HG03442 (cell line): ENCODE data around the gene ZIM2.

Experiments
- ATAC-seq: cut with Tn5 transposase; IDR thresholded peaks from one replicate; pipeline ENCODE4 v1.9.1; 2021; ENCODE audit warnings: mild to moderate bottlenecking, moderate library complexity; ENCODE audit not compliant: unreplicated experiment

The ZIM2 gene

DNA sequence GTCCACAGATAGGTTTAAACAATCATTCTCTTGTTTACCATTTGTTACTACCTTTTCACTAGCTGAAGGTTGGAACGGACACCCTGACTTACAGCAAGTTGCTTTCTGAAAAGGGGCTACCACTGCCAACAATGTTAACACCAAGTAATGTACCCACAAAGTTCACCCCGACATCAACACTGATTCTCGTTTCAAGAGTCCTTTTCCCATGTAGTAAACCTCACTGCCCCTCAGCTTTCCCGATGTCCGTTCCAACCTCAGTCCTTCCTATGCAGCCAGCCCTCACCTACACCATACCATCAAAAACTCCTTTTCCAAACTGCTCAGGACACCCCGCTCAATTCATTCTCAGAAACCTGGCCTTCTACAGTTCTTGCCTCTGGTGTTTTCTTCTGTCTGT, 29.0 kb downstream of the ZIM2 start:
- ATAC-seq = no peak

DNA sequence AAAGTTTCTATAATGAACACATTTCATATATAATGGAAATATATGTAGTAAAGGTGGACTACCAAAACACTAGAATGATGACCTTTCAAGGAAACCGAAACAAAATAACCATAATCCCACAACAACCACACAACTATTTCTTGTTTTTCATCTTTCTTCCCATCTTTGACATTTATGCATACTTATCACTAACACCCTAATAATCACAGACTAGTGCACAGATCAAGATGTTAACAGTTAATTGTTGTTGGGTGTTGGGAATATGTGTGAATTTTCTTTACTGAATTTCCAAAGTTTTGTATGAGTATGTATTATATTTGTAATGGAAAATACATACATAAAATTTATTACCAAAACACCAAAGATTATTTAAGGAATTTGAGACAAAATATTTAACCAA, 30.3 kb downstream of the ZIM2 start:
- ATAC-seq = no peak

DNA sequence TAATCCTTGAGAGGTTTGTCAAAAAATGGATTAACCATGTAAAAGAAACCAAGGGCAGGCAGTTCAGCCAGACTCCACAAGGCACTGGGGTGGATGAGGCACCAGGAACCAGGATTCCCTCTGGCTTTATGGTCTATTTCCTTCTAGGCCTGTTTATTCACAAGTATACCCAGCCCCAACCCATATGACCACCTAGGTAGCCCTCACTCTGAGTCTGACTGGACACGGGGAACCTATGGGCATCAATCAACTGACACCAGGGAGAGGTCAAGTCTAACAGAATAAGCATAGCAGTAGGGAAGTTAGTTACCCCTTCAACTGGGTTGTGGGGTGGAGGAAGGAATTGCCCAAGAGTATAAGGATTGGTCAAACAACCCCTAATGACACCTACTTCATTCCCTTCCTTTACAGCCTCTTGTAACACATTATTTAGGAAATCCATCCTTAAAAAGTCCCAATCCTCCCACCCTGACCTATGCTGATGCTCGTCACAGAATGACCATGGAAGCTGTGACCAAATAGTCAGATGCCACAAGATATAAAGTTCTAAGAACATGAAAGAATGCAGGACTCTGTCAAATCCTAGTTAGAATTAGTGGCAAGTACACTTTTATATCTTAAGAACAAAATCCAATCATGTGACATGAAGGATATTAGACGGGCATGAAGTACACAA, 31.7 kb downstream of the ZIM2 start:
- no peak for ATAC-seq

DNA sequence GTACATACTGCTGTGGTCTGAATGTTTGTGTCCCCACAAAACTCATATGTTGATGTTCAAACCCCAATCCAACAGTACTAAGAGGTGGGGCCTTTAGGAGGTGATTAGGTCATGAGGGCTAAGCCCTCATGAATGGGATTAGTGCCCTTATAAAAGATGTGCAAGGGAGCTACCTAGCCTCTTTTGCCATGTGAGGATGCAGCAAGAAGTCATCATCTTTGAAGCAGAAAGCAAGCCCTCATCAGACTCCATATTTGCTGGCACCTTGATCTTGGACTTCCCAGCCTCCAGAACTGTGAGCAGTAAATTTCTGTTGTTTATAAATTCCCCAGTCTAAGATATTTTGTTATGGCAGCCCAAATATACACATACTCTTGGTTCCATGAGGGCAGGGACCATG, 33.9 kb downstream of the ZIM2 start:
- no peak for ATAC-seq

DNA sequence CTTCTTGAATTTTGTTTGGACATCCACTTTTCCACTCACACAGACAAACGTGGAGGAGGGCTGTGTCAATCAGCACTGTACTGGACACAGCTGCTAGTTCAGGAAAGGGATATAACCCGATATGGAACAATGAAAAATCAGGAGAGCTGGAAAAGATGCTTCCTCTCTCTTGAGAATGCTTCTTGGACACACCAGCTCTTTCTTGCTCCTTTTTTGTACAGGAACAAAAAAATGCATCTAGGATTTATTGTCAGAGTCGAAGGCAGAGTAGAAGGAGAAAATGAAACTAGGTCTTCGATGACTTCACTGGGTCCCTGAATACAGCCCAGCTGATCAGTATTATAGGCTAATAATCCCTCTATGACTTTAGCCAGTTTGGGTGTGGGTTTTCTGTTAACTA, 62.2 kb downstream of the ZIM2 start:
- no peak for ATAC-seq

DNA sequence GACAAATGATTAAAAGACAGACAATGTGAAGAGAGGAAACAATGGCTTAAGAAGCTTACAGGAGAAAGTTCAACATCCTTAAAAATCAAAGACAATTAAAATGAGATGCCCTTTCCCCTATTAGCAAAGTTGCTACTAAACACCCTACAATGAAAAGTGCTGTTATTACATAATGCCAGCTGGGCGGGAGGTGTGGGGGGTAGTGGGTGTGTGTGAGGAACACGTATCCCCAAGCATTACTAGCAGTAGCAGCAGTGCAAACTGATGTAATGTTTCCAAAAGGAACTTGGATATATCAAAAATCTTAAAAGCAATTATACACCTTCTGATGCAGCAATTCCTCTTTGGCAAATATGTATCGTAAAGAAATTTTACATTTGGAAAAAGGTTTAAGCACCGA, 70.9 kb downstream of the ZIM2 start:
- no peak for ATAC-seq

DNA sequence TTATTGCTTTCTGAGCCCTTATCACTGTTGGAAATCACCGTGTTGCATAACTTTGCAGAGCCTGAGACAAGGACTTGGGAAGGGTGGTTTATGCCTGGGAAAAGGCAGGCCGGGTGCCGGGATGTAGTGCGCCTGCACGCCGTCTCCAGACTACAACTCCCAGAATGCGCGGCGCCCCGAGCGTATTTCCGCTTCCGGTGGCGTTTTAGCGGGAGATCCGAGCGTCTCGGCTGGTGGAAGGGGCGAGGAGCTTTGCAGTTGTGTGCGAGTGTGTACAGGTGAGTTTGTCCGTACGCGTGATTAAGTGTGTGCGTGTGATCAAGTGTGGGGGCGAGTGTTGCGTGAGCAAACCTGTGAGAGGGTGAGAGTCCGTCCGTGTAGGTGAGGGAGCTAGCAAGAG, 75.4 kb downstream of the ZIM2 start:
- no peak for ATAC-seq

DNA sequence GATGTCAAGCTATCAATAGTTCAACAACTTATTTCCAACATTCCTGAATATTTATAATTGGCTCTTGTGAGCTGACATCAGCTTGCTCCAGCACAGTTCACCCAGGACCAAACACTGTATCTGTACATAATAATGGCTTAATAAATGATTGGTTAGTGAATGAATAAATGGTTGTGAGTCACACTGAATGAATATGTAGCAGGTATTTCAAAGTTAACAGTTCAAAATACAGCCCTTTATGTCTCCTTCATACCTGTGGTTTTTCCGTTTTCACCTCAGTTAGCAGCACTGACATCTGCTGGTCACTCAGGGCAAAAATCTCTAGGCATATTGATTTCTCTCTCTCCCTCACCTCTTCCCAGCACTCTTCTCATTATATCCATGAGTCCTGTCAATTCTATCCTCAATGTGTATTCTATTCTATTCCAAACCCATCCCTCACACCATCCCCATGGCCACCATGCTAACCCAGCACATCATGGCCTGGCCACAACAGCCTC, 76.3 kb downstream of the ZIM2 start:
- no peak for ATAC-seq

DNA sequence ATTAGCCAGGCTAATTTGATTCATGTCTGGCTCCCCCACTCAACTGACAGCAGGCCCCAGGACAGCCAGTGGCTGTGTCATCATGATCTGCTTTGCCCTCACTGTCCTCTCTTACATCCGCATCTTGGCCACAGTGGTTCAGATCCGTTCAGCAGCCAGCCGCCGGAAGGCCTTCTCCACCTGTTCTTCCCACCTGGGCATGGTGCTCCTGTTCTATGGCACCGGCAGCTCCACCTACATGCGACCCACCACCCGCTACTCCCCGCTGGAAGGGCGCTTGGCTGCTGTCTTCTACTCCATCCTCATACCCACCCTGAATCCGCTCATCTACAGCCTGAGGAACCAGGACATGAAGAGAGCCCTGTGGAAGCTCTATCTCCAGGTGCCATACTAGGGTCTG, 79.7 kb downstream of the ZIM2 start:
- ATAC-seq = no peak

DNA sequence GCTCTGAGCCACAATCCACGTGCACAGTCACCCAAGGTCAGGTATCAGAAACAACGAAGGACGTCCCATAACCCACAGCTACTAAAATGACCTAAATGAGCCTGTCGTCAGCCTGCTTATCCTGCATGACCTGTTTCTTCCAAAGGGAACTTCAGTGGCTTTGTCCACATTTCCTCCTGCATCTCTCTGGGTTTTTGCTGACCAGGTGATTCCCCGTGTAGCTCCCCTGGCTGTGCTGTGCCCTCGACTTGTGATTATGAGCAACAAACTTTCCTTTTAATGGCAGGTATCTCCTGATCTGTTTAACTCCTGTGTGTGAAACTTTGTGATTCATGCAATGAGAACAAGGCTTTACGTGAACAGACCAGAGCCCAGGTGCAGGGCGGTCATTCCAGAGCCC, 81.0 kb downstream of the ZIM2 start:
- ATAC-seq = no peak

DNA sequence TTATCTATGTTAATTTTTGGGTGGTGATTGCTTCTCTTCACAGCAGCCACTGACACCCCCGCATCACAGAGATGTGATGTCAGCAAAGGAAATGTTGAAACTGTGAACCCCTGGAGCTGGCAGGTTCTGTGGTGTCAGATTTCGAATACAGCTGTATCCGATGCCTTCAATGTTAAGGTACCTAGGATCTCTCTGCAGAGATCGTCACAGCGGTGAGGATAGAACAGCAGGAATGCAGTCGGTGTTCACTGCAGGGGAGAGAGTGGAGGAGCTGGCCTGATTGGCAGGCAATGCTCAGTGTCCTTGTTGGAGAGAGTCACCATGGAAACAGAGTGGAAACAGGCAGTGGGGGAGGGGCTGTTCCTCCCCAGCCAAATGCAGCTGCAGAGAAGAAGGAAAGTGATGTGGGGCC, 89.4 kb downstream of the ZIM2 start:
- ATAC-seq = no peak

DNA sequence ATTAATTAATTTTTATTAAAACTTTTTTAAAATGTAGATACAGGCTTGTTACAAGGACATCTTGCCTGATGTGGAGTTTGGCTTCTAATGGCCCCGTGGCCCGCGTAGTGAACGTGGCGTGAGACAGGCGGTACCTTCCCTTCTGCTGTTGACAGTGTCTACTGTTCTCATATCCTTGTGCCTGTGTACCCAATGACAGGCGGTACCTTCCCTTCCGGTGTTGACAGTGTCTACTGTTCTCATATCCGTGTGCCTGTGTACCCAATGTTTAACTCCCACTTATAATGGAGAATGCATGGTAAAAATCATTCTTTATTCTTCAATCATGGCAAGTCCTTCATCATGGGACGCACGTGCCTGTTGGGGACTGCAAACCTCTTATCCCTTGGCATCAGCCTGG, 89.9 kb downstream of the ZIM2 start:
- ATAC-seq = no peak

DNA sequence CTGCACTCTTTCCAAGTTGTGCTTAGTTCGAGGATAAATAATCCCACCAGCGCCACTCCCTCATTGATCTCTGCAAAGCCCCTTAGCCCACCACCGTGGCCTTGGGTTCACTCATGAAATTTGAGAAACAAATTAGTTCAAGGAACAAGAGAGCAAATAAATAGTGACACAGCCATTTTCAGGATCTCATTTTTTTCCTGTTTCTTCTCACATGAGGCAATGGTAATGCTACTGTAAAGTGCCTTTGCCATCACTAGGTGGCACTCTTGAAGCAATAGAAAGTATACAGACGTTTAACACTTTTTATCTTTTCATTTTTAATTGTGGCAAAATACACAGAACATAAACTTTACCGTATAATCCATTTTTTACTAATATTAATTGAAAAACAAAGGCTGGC, 92.1 kb downstream of the ZIM2 start:
- ATAC-seq = no peak

DNA sequence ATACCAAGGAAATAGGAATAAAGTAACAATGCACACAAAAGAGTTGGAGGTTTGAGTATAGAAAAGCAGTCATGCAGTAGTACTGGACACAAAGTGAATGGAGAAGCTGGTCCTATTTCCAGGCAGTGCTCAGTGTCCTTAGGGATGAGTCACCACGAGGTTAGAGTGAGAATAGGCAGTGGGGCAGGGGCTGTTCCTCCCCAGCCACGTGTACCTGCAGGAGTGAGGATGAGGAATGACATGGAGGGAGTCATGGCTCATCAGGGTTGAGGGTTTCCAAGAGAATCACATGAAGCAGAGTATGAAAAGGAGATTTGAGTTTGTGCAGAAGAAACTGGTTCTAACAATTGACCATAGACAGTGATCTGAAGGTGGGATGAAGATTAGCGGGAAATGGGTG, 94.2 kb downstream of the ZIM2 start:
- ATAC-seq = no peak

DNA sequence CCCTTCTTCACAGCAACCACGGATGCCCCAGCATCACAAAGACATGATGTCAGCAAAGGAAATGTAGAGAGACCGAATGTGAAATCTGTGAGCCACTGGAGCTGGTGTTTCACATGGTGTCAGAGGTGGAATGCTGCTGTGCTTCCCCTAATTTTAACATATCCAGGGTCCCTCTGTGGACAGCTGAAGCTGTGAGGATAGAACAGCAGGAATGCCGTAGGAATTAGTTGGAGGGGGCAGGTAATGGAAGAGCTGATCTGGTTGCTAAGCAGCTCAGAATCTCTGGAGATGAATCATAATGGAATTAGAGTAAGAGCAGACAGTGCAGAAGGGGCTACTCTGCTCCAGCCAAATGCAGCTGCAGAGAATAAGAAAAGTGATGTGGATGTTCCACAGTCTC, 100.0 kb downstream of the ZIM2 start:
- no peak for ATAC-seq

DNA sequence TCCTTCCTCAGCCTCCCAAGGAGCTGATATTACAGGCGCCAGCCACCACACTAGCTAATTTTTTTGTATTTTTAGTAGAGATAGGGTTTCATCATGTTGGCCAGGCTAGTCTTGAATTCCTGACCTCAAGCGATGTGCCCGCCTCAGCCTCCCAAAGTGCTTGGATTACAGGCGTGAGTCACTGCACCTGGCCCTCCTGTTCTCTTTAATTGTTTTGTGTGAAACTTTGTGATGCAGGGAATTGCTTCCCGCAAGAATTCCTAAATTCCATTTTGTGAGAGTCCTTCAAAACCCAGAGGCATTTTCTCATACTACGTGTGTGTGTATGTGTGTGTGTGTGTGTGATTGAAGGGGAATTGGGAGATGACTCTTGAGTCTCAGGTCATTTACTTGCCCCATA, 104.0 kb downstream of the ZIM2 start:
- ATAC-seq = no peak

DNA sequence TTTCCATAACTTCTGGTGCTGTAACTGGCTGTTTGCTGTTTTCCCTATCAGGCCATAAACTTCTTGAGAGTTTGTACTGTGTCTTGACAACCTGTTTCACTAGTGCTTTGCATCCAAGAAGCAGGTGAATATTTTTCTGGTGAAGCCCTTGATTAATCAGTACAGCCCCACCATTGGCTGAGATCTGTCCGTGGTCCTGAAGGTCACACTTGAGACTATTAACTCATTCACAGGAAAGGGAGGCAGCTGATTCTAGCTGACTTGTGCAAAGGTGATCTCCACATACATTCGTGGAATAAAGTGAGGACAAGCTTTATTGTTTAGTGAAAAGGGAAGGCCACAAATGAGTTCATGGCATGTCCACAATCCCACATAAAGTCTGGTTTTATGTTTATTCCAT, 107.5 kb downstream of the ZIM2 start:
- no peak for ATAC-seq

DNA sequence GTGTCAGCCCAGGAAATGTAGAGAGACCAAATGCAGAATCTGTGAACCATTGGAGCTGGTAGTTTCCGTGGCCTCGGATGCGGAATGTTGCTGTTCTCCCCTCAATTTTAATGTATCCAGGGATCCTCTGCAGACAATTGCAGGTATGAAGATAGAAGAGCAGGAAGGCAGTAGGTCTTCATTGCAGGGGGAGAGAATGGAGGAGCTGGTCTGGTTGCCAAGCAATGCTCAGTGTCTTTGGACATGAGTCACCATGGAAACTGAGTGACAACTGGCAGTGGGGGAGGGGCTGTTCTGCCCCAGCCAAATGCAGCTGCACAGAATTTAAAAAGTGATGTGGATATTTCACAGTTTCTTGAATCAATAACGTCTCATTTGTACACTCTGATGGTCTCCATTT, 112.8 kb downstream of the ZIM2 start:
- no peak for ATAC-seq

DNA sequence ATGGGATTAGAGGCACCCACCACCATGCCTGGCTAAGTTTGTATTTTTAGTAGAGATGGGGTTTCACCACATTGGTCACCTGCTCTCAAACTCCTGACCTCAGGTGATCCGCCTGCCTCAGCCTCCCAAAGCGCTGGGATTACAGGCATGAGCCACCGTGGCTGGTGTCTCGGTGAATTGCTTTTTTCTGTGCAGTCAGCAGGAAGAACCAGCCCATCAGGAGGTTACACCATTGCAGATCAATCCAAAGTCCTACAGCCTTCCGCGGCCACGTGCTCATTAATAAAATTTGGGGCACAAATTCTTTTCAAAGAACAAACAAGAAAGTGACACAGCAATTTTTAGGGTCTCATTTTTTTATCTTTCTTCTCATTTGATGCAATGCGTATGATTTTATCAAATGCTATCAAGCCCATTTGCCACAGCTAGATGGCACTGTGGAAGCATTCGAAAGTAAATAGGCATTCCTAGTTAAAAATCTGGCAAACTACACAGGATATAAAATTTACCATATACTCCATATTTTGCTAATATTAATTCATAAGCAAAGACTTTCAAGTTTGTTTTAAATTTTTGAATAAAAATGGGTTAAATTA, 114.6 kb downstream of the ZIM2 start:
- no peak for ATAC-seq
